Large intestine (tissue), 12 donors: ENCODE data around the gene CTSG. TPM values are rescaled to one million over a fixed set of nuclear protein-coding genes. Genes with fewer than 3 reads are reported as not detected.

Source experiments
- DNase-seq, 2 donors: peaks; one replicate each; pipeline versions ENCODE4 v3.0.0 to v3.0.0-alpha.2; 2013
- H3K27ac ChIP-seq: one replicate; pipeline ENCODE4 v1.5.1; 2013; ENCODE audit warnings: low read length
- H3K27me3 ChIP-seq: 2 replicates; pipeline ENCODE4 v1.6.1; 2013; ENCODE audit warnings: low read length; ENCODE audit not compliant: control insufficient read depth, insufficient read depth
- H3K36me3 ChIP-seq: 2 replicates; pipeline ENCODE4 v1.6.1; 2013; ENCODE audit warnings: low read length; ENCODE audit not compliant: control insufficient read depth, insufficient read depth
- H3K4me1 ChIP-seq: one replicate; pipeline ENCODE4 v1.6.1; 2013; ENCODE audit warnings: low read length; ENCODE audit not compliant: control insufficient read depth, insufficient read depth
- H3K4me3 ChIP-seq: one replicate; pipeline ENCODE4 v1.5.1; 2013; ENCODE audit warnings: low read length
- H3K9me3 ChIP-seq: one replicate; pipeline ENCODE4 v1.6.1; 2013; ENCODE audit warnings: mild to moderate bottlenecking, low read depth, low read length, moderate library complexity; ENCODE audit not compliant: control insufficient read depth
- WGBS: methylation state at CpG from one replicate; pipeline ENCODE4 v1.1.5; 2013; ENCODE audit warnings: low lambda C conversion rate; ENCODE audit not compliant: insufficient coverage; 5-methylcytosine and 5-hydroxymethylcytosine counted together
- long read RNA-seq, 11 donors: transcript quantifications; one replicate each; lab custom pipeline, GENCODE V29; 2026
- polyA plus RNA-seq: library from polyadenylated mRNA; unstranded; fragments of 120-200 nt; gene quantifications from one replicate; pipeline ENCODE4 v1.2.1, GENCODE V29; 2013

CTSG gene
- 0.18 TPM for polyA plus RNA-seq
- long read RNA-seq, donor 1, result 0 reads
- long read RNA-seq, donor 2, result 0 reads
- long read RNA-seq, donor 3, result 0 reads
- long read RNA-seq, donor 4, result 0 reads
- long read RNA-seq, donor 5, result 0 reads
- long read RNA-seq, donor 6, result 0 reads
- long read RNA-seq, donor 7, result 0 reads
- long read RNA-seq, donor 8, partial matches to known transcripts, result 0 of 1 reads
- long read RNA-seq, donor 8, other reads (novel, unspliced or antisense), result 0 of 1 reads
- long read RNA-seq, donor 9, result 0 reads
- long read RNA-seq, donor 10, result 0 reads
- long read RNA-seq, donor 11, result 0 reads

DNA sequence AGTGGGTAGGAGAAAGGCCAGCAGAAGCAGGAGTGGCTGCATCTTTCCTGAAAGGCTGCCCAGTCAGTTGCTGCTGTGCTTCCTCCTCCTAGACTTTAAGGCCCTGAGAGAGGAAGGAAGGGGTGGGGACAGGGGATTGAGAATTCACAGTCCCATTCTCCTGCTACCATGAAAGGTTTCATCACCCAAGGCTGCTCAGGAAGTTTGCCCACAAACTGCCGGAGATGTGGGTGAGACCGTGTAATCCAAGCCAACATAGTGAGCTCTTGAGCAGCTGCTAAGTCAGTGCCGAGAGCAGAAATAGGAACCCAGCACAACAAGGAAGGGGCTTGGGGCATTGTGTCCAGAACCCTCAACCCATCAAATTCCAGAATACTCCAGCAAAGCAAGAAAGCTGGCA is at the start of gene CTSG:
Gene CTSG (minus strand): TSS at position 69 of the 400 bp plus-strand sequence. CDS start 27 bp downstream, at position 42.
- Histone ChIP-seq H3K9me3 (no peaks in the 10 kb centered on the region), H3K27me3 (no peaks in the 10 kb centered on the region), H3K27ac (no peak within 1 kb of the TSS), H3K4me1 (no peaks in the 10 kb centered on the region), H3K4me3 (no peak within 1 kb of the TSS), H3K36me3 (no peaks in the 10 kb centered on the region)
- WGBS, result no CpG with 5 or more reads among the region's 3 CpGs
- no peak for DNase-seq

DNA sequence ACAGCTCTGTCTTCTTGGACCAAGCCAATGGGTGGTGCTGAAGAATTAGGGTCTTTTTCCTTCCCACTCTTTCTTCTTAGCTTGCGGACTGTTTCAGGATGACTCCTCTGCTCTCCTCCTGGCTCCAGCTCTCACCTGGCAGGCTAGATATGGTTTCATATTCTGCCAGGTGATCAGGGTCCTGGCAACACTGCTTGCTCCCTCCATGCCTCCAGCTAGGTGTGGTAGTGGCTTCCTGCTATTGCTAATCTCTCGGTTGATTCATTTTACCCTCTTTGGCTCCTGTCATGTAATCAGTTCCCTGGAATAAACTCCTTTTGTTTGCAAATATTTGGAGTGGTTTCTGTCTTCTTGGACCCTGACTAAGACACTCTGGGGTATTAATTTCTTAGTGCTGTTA is 37.7 kb upstream of the CTSG start:
- Histone ChIP-seq H3K9me3 (no peaks in the 10 kb centered on the region), H3K27me3 (no peaks in the 10 kb centered on the region), H3K4me1 (peaks cover 5% of the 10 kb centered on the region), H3K27ac (no peak overlapping the region), H3K4me3 (no peak overlapping the region), H3K36me3 (no peaks in the 10 kb centered on the region)
- no CpG with 5 or more reads among the region's 2 CpGs for WGBS
- DNase-seq, result no peak

DNA sequence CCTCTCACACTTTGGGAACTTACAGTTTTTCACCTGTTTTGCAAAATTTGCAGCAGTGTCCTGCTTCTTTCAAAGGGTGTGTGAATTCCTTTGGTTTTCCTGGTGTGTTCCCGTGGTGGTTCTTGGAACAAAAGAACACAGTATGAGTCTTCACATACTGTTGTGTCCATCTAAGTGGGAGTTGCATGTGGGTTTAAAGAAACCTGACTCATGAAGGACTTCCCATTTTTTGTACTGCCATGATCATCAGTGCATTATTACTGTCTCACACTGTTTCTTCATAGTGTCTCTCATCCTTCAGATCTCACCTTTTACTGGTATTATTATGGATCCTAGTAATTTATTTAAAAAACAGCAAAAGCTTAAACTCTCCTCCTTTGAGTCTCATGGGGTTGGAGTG is 37.2 kb upstream of the CTSG start:
- H3K27me3 ChIP-seq, result no peaks in the 10 kb centered on the region
- H3K36me3 ChIP-seq, result no peaks in the 10 kb centered on the region
- H3K4me3 ChIP-seq, result no peak overlapping the region
- peaks cover 10% of the 10 kb centered on the region for H3K4me1 ChIP-seq
- no CpG with 5 or more reads among the region's 1 CpG for WGBS
- no peak for DNase-seq
- H3K27ac ChIP-seq, result no peak overlapping the region
- H3K9me3 ChIP-seq, result no peaks in the 10 kb centered on the region

- Histone ChIP-seq H3K9me3 (no peaks in the 10 kb centered on the region), H3K4me1 (peaks cover 19% of the 10 kb centered on the region), H3K36me3 (no peaks in the 10 kb centered on the region), H3K27ac (no peak overlapping the region), H3K27me3 (no peaks in the 10 kb centered on the region), H3K4me3 (no peak overlapping the region)
- peak; percentile 42 to 75 for DNase-seq
Observed at GRCh38 chr14:24612196-24612595, 36.1 kb upstream of the CTSG start.

DNA sequence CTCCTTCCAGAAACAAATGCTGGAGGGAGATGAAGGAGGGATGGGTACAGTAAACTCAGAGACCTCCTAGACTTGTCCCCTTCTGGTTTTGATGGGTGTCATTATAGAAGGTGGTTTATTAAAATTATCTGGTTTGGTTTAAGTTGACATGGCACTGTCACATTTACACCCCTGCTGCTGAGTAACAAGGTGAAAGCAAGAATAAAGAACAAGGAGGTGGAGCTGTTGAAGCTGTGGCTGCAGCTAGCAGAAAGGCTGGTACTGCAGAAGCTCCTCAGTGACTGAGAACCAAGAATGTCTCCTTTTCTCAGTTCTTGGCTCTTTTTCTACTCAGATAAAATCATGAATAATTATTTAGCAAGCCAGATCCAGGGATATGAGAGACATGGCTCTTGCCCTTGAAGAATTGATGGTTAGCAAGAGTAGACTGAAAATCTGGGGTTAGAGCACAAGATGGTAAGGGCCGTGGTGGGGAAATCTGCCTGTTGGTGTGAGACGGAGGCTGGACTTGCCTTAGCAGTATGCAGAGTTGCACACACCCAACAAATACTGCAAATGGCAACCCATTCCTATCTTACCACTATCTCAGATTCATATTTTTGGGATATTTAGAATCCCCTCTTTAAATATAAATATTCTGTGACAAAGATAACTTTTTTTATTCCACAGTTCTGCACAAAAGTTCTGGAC is 33.8 kb upstream of the CTSG start, which contains the start of gene GZMH:
Gene GZMH (minus strand): TSS at position 31 of the 690 bp plus-strand sequence. CDS start 72 bp downstream, outside the sequence.
- Histone ChIP-seq H3K27me3 (no peaks in the 10 kb centered on the region), H3K4me1 (peaks cover 19% of the 10 kb centered on the region), H3K36me3 (no peaks in the 10 kb centered on the region), H3K27ac (peak within 1 kb of the TSS; percentile 47), H3K9me3 (no peaks in the 10 kb centered on the region), H3K4me3 (no peak within 1 kb of the TSS)
- DNase-seq, result no peak
- WGBS, result 100% methylated on average over 1 of the region's 2 CpGs

DNA sequence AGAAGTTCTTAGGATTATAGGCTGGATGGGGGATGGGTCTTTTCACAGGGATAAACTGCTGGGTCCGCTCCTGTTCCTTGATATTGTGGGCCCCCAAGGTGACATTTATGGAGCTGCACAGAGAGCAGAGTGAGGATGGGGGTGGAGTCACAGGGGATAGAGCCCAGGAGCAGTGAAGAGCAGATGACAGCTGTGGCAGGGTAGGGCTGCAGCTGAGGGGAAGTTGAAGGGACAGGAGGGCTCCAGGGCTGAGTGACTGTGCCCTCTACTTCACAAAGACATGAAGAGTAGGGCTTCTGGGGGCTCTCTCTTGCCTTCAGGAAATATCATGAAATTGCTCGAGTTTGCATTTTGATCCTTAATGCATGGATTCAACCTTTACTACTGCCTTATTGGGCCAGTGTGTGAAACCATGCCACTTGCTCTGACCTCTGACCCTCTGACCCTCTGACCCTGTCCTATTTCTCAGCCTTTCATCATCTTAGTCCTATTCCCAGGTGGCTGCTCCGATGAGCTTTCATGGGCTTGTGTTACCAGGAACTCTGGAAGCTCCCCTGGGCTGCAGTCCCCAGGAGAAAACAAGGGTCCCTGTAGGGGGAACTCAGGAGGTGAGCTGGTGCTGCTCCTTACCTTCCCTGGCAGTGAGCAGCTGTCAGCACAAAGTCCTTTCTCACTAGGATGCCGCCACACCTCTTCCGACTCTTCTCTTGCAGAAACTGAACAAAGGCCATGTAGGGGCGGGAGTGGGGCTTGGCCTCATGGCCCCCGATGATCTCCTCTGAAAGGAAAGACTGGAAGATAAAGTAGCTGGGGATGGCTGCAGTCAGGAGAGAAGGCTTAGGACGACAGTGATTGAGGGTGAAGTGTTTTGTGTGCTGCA is 31.8 kb upstream of the CTSG start:
- no peaks in the 10 kb centered on the region for H3K9me3 ChIP-seq
- peak; percentile 68 to 87 for DNase-seq
- H3K36me3 ChIP-seq, result no peaks in the 10 kb centered on the region
- peaks cover 19% of the 10 kb centered on the region for H3K4me1 ChIP-seq
- WGBS, result 20% methylated on average over 1 of the region's 8 CpGs
- H3K27me3 ChIP-seq, result no peaks in the 10 kb centered on the region
- no peak overlapping the region for H3K4me3 ChIP-seq
- peak overlapping the region; percentile 47 for H3K27ac ChIP-seq

DNA sequence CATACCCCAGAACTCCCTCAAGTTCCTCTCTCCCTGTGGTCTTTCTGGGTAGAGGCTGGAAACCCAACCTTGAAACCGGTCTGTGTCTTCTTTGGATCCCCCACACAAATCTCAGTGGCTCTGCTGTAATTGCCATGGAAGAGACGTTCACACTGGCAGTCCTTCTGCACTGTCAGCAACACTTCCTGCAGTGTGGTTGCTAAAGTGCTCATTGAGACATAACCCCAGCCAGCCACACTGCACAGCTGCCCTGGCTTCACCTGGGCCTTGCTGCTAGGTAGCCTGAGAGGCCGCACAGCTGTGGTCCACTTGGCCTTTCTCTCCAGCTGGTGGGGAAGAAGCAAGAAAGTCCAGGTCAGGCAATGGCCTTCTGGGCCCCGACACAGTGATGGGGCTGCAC is 31.0 kb upstream of the CTSG start:
- peak in 1 of 2 donors; percentile 27 for DNase-seq
- no peaks in the 10 kb centered on the region for H3K9me3 ChIP-seq
- peaks cover 19% of the 10 kb centered on the region for H3K4me1 ChIP-seq
- H3K36me3 ChIP-seq, result no peaks in the 10 kb centered on the region
- no peaks in the 10 kb centered on the region for H3K27me3 ChIP-seq
- WGBS, result no CpG with 5 or more reads among the region's 4 CpGs
- no peak overlapping the region for H3K27ac ChIP-seq
- no peak overlapping the region for H3K4me3 ChIP-seq

GRCh38 chr14:24606297-24606696 is 30.2 kb upstream of the CTSG start:
- Histone ChIP-seq H3K4me1 (peaks cover 19% of the 10 kb centered on the region), H3K36me3 (no peaks in the 10 kb centered on the region), H3K27me3 (no peaks in the 10 kb centered on the region), H3K4me3 (no peak overlapping the region), H3K27ac (no peak overlapping the region), H3K9me3 (no peaks in the 10 kb centered on the region)
- no CpG with 5 or more reads among the region's 3 CpGs for WGBS
- no peak for DNase-seq

DNA sequence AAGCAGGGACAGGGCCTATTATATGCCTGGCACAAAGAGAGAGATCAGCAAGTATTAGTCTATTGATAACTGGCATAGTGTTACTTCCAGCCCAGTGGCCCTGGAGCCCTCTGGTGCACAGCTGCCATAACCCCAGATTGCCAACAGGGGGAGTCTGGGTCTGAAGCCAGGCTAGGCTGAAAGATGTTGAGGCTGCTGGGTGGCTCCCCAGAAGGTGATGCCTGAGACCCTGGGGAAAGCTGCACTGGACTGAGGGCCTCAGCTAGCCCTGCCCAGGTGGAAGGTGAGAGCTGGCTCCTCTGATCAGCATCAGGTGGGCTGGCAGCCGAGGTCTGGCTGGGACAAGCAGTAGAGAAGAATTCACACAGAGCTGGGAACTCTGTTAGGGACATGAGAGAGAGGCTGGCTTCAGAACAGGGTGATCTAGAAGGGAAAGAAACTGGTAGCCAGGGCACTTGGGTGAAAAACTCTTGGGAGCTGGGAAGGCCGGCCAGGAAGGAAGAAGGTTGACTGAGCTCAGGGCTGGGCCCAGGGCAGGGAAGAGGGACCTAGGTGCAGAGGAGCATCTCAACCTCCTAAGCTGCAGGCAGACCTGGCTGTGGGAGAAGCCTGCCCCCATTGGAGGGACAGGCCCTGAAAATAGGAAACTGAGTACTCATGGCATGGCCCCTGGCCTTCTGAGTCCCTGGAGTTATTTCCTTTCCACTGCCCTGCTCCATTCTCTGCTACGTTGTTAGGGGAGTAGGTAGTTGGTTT is 29.6 kb upstream of the CTSG start:
- no CpG with 5 or more reads among the region's 3 CpGs for WGBS
- H3K4me1 ChIP-seq, result peaks cover 19% of the 10 kb centered on the region
- H3K9me3 ChIP-seq, result no peaks in the 10 kb centered on the region
- peak in 1 of 2 donors; percentile 12 for DNase-seq
- H3K27ac ChIP-seq, result no peak overlapping the region
- no peaks in the 10 kb centered on the region for H3K36me3 ChIP-seq
- no peak overlapping the region for H3K4me3 ChIP-seq
- H3K27me3 ChIP-seq, result no peaks in the 10 kb centered on the region

DNA sequence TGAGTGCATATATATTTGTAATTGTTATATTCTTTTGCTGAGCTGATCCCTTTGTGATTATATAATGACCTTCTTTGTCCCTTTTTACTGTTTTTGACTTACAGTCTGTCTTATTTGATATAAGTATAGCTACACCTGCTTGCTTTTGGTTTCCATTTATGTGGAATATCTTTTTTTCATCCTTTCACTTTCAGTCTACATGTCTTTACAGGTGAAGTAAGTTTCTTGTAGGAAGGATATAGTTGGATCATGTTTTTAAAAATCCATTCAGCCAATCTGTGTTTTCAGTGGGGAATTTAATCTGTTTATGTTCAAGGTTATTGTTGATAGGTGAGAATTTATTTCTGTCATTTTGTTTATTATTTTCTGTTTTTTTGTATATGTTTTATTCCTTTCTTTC is 21.4 kb upstream of the CTSG start:
- Histone ChIP-seq H3K4me1 (no peaks in the 10 kb centered on the region), H3K4me3 (no peak overlapping the region), H3K27ac (no peak overlapping the region), H3K27me3 (no peaks in the 10 kb centered on the region), H3K36me3 (no peaks in the 10 kb centered on the region), H3K9me3 (peaks cover 8% of the 10 kb centered on the region)
- DNase-seq, result no peak
